Neuronal stem cell (in vitro differentiated cells): ENCODE measurements around the gene TMEM243.
"Not testable (repeated sequence)": the region's sequence is repeated elsewhere in the genome, so short reads cannot be mapped to it uniquely, and the experiment has no call there.

Experiments
- DNase-seq: peaks from one replicate; pipeline ENCODE4 v3.0.0-alpha.2; 2013; ENCODE audit warnings: low spot score
- H2AFZ ChIP-seq: one replicate; pipeline ENCODE4 v1.6.1; 2013; ENCODE audit warnings: mild to moderate bottlenecking, low read length, inconsistent platforms
- H2AK5ac ChIP-seq: 2 replicates; pipeline ENCODE4 v1.6.1; 2013; ENCODE audit warnings: low read depth, mild to moderate bottlenecking, inconsistent platforms, low read length, moderate library complexity, mixed read lengths
- H2BK120ac ChIP-seq: 2 replicates; pipeline ENCODE4 v1.6.1; 2013; ENCODE audit warnings: low read depth, mild to moderate bottlenecking, inconsistent platforms, low read length, moderate library complexity, mixed read lengths
- H2BK12ac ChIP-seq: one replicate; pipeline ENCODE4 v1.6.1; 2013; ENCODE audit warnings: low read length, inconsistent platforms
- H2BK15ac ChIP-seq: 2 replicates; pipeline ENCODE4 v1.6.1; 2013; ENCODE audit warnings: mild to moderate bottlenecking, low read length, inconsistent platforms, mixed read lengths
- H2BK5ac ChIP-seq: one replicate; pipeline ENCODE4 v1.6.1; 2013; ENCODE audit warnings: inconsistent platforms, mild to moderate bottlenecking, low read length, moderate library complexity
- H3K14ac ChIP-seq: one replicate; pipeline ENCODE4 v1.6.1; 2013; ENCODE audit warnings: low read length, inconsistent platforms
- H3K18ac ChIP-seq: 2 replicates; pipeline ENCODE4 v1.6.1; 2013; ENCODE audit warnings: low read length, inconsistent platforms
- H3K23ac ChIP-seq: 2 replicates; pipeline ENCODE4 v1.6.1; 2013; ENCODE audit warnings: low read depth, mild to moderate bottlenecking, mixed read lengths, low read length, inconsistent platforms; ENCODE audit not compliant: poor library complexity
- H3K27ac ChIP-seq: replicated peaks from 3 replicates; pipeline ENCODE4 v1.5.1; 2013; ENCODE audit warnings: low read length, inconsistent platforms
- H3K27me3 ChIP-seq, 3 experiments: 2 replicates each; pipeline ENCODE4 v1.6.1; 2013; ENCODE audit warnings: low read length in 3 of 3, mild to moderate bottlenecking in 2 of 3, inconsistent platforms in 1 of 3, low read depth in 1 of 3, mixed read lengths in 1 of 3, moderate library complexity in 1 of 3; ENCODE audit not compliant: control insufficient read depth in 3 of 3, insufficient read depth in 3 of 3
- H3K36me3 ChIP-seq, 2 donors: replicated peaks in 1 of 2; 2 replicates each; pipeline ENCODE4 v1.6.1; 2013; ENCODE audit warnings: low read length in 2 of 2; ENCODE audit not compliant: control insufficient read depth in 2 of 2, insufficient read depth in 2 of 2
- H3K4ac ChIP-seq: 2 replicates; pipeline ENCODE4 v1.6.1; 2013; ENCODE audit warnings: inconsistent platforms, mild to moderate bottlenecking, low read length, moderate library complexity
- H3K4me1 ChIP-seq, 2 donors: 1 replicate in 1 of 2; 2 replicates in 1 of 2; pipeline ENCODE4 v1.6.1; 2013; ENCODE audit warnings: low read length in 2 of 2, low read depth in 1 of 2; ENCODE audit not compliant: control insufficient read depth in 2 of 2, insufficient read depth in 1 of 2
- H3K4me2 ChIP-seq: one replicate; pipeline ENCODE4 v1.6.1; 2013; ENCODE audit warnings: mild to moderate bottlenecking, low read length, inconsistent platforms; ENCODE audit not compliant: insufficient read depth, poor library complexity, severe bottlenecking
- H3K4me3 ChIP-seq, 2 donors: 2 replicates each; pipeline ENCODE4 v1.5.1; 2013; ENCODE audit warnings: low read length in 2 of 2, mild to moderate bottlenecking in 2 of 2, inconsistent platforms in 1 of 2, moderate library complexity in 1 of 2
- H3K79me1 ChIP-seq: one replicate; pipeline ENCODE4 v1.6.1; 2013; ENCODE audit warnings: low read depth, mild to moderate bottlenecking, inconsistent platforms, low read length, moderate library complexity
- H3K9ac ChIP-seq: one replicate; pipeline ENCODE4 v1.6.1; 2013; ENCODE audit warnings: mild to moderate bottlenecking, low read depth, low read length, inconsistent platforms; ENCODE audit not compliant: poor library complexity
- H3K9me3 ChIP-seq, 2 donors: replicated peaks in 1 of 2; 2 replicates each; pipeline versions ENCODE3 to v1.6.1; 2013; ENCODE audit warnings: low read length in 2 of 2, mild to moderate bottlenecking in 2 of 2, inconsistent platforms in 1 of 2, low read depth in 1 of 2, mixed read lengths in 1 of 2, moderate library complexity in 1 of 2; ENCODE audit not compliant: control insufficient read depth in 2 of 2, insufficient read depth in 1 of 2
- H4K8ac ChIP-seq: one replicate; pipeline ENCODE4 v1.6.1; 2013; ENCODE audit warnings: low read depth, mild to moderate bottlenecking, inconsistent platforms, low read length, moderate library complexity
- H4K91ac ChIP-seq: one replicate; pipeline ENCODE4 v1.6.1; 2013; ENCODE audit warnings: low read length, low read depth, mild to moderate bottlenecking, inconsistent platforms; ENCODE audit not compliant: poor library complexity
- WGBS, 2 donors: extraction: QIAGEN DNeasy Blood & Tissue Kit; methylation state at CpG; one replicate each; pipeline ENCODE4 v1.1.7; 2013; ENCODE audit warnings: missing lambda C conversion rate in 2 of 2, mixed read lengths in 1 of 2; ENCODE audit not compliant: insufficient read length in 2 of 2, insufficient replicate concordance in 1 of 2; ENCODE audit errors: extremely low coverage in 2 of 2; 5-methylcytosine and 5-hydroxymethylcytosine counted together

The TMEM243 gene

DNA sequence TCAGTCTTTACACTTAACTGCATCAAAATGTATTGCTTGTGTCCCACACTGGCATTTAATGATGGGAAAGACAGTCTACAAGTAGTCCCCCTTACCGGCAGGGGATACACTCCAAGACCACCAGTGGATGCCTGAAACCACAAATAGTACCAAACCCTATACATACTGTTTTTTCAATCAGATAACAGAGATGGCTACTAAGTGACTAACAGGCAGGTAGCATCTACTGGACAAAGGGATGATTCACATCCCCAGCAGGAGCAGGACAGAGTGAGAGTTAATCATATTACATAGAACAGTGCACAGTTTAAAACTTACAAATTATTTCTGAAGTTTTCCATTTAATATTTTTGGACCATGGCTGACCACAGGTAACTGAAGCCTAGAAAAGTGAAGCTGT is 13.2 kb downstream of the TMEM243 start:
- H4K91ac ChIP-seq, result no peak overlapping the region
- no CpG with 5 or more reads among the region's 1 CpG for WGBS, 2 donors
- H3K14ac ChIP-seq, result no peak overlapping the region
- no peak overlapping the region for H4K8ac ChIP-seq
- peaks cover 0 to 1% of the 10 kb centered on the region in 2 donors for H3K4me1 ChIP-seq
- no peak overlapping the region for H2AFZ ChIP-seq
- H2BK120ac ChIP-seq, result no peak overlapping the region
- no peak overlapping the region for H3K4ac ChIP-seq
- H3K4me3 ChIP-seq, result no peak overlapping the region
- H3K27ac ChIP-seq, result no peak overlapping the region
- DNase-seq, result no peak
- H3K27me3 ChIP-seq, result no peaks in the 10 kb centered on the region
- no peak overlapping the region for H2BK12ac ChIP-seq
- no peak overlapping the region for H3K9ac ChIP-seq
- no peak overlapping the region for H2BK15ac ChIP-seq
- peaks cover 21 to 50% of the 10 kb centered on the region in 2 donors for H3K9me3 ChIP-seq
- H2BK5ac ChIP-seq, result no peak overlapping the region
- no peak overlapping the region for H3K4me2 ChIP-seq
- H3K18ac ChIP-seq, result no peak overlapping the region
- H3K36me3 ChIP-seq, result peaks cover 5 to 31% of the 10 kb centered on the region in 2 donors
- H3K23ac ChIP-seq, result no peak overlapping the region
- no peak overlapping the region for H2AK5ac ChIP-seq
- peaks cover 3% of the 10 kb centered on the region for H3K79me1 ChIP-seq

GRCh38 chr7:87205701-87206100 is 13.8 kb downstream of the TMEM243 start:
- Histone ChIP-seq H3K9me3 (peaks cover 21 to 44% of the 10 kb centered on the region in 2 donors), H3K36me3 (peaks cover 5 to 34% of the 10 kb centered on the region in 2 donors)
- WGBS, 2 donors, result no CpG with 5 or more reads among the region's 3 CpGs
- not testable (repeated sequence) for H3K4ac ChIP-seq, H2BK5ac ChIP-seq, H4K91ac ChIP-seq, H3K27me3 ChIP-seq, H2AFZ ChIP-seq, H3K9ac ChIP-seq, H3K23ac ChIP-seq, H3K79me1 ChIP-seq, H2AK5ac ChIP-seq, H3K27ac ChIP-seq, DNase-seq, H2BK15ac ChIP-seq, H3K4me3 ChIP-seq, H3K14ac ChIP-seq, H2BK120ac ChIP-seq, H3K4me2 ChIP-seq, H3K4me1 ChIP-seq, H2BK12ac ChIP-seq, H3K18ac ChIP-seq, H4K8ac ChIP-seq

DNA sequence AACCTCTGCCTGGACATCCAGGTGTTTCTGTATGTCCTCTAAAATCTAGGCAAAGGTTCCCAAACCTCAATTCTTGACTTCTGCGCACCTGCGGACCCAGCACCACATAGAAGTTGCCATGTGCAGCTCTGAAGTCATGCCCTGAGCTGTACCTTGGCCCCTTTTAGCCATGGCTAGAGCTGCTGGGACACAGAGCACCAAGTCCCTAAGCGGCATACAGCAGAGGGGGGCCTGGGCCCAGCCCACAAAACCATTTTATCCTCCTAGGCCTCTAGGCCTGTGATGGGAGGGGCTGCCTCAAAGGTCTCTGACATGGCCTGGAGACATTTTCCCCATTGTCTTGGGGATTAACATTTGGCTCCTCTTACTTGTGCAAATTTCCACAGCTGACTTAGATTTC is 14.6 kb downstream of the TMEM243 start:
- Histone ChIP-seq H2BK15ac (no peak overlapping the region), H3K4me1 (no peaks in the 10 kb centered on the region), H3K14ac (no peak overlapping the region), H3K27me3 (no peaks in the 10 kb centered on the region), H3K79me1 (peaks cover 3% of the 10 kb centered on the region), H3K4me3 (no peak overlapping the region), H3K4me2 (no peak overlapping the region), H3K27ac (no peak overlapping the region), H4K8ac (no peak overlapping the region), H3K36me3 (peaks cover 6 to 38% of the 10 kb centered on the region in 2 donors), H3K4ac (no peak overlapping the region), H3K9ac (no peak overlapping the region), H2BK5ac (no peak overlapping the region), H2AK5ac (no peak overlapping the region), H2AFZ (no peak overlapping the region), H3K23ac (no peak overlapping the region), H3K9me3 (peaks cover 21 to 41% of the 10 kb centered on the region in 2 donors), H2BK120ac (no peak overlapping the region), H4K91ac (no peak overlapping the region), H2BK12ac (no peak overlapping the region), H3K18ac (no peak overlapping the region)
- no peak for DNase-seq
- WGBS, 2 donors, result no CpG with 5 or more reads among the region's 3 CpGs

- not testable (repeated sequence) for H2BK5ac ChIP-seq, H3K14ac ChIP-seq, DNase-seq, H3K4me1 ChIP-seq, H3K27ac ChIP-seq, H3K4me3 ChIP-seq, H4K8ac ChIP-seq, H4K91ac ChIP-seq, H3K18ac ChIP-seq, H2BK12ac ChIP-seq, H3K79me1 ChIP-seq, H3K4me2 ChIP-seq, H3K9ac ChIP-seq, H3K4ac ChIP-seq, H2BK120ac ChIP-seq, H2AK5ac ChIP-seq, H2AFZ ChIP-seq, H3K27me3 ChIP-seq, H3K23ac ChIP-seq, H2BK15ac ChIP-seq
- peaks cover 8 to 48% of the 10 kb centered on the region in 2 donors for H3K36me3 ChIP-seq
- H3K9me3 ChIP-seq, result peaks cover 19 to 41% of the 10 kb centered on the region in 2 donors
- no CpG with 5 or more reads among the region's 4 CpGs for WGBS, 2 donors
Measured at GRCh38 chr7:87203929-87204328, 15.6 kb downstream of the TMEM243 start.
